Measurements from ENCODE around the gene SLC9A9. TPM values are rescaled to one million over a fixed set of nuclear protein-coding genes. Genes with fewer than 3 reads are reported as not detected.
A peak's percentile ranks its signal among the peaks of the same experiment; 100 is the strongest.

SLC9A9 gene
- total RNA-seq, 1 donor from 2014 or later, result 3.5 TPM

GRCh38 chr3:143888166-143888565 lies 39.9 kb upstream of the SLC9A9 start:
- Mint-ChIP-seq H3K36me3 (ENCODE audit: unreplicated experiment) (no peaks in the 10 kb centered on the region), H3K27me3 (ENCODE audit: unreplicated experiment) (peaks cover 20% of the 10 kb centered on the region), H3K9me3 (ENCODE audit: unreplicated experiment) (no peaks in the 10 kb centered on the region), H3K4me1 (ENCODE audit: unreplicated experiment) (no peaks in the 10 kb centered on the region), H3K4me3 (ENCODE audit: unreplicated experiment) (no peak overlapping the region), H3K27ac (ENCODE audit: unreplicated experiment) (no peak overlapping the region)
- no peak for TF ChIP-seq CTCF (IDR thresholded peaks at IDR 0.05)
- no peak for DNase-seq (ENCODE audit: extremely low spot score, unreplicated experiment)

DNA sequence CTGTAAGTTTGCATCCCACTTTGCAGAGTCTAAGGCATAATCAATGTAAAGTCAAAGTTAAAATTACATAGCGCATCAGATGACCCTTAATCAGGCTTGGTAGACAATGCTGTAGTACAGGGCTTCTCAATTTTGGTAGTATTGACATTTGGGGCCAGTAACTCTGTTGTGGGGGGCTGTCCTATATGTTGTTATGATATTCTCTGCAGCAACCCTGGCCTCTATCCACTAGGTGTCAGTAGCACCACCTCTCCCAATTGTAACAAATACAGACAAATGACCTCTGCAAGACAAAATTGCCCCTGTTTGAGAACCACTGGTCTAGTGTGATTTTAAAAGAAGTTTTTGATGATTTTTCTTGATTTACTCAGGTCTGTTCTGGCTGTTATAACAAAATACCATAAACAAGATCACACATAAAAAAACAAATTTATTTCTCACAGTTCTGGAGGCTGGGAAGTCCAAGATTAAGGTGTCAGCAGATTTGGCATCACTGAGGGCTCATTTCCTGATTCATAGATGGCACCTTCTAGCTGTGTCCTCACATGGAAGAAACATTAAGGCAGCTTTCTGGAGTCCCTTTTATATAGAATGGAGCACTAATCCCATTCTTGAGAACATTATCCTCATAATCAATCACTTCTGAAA lies 37.6 kb upstream of the SLC9A9 start:
- peaks cover 17% of the 10 kb centered on the region for H3K27me3 Mint-ChIP-seq (ENCODE audit: unreplicated experiment)
- H3K27ac Mint-ChIP-seq (ENCODE audit: unreplicated experiment), result no peak overlapping the region
- no peak overlapping the region for H3K4me3 Mint-ChIP-seq (ENCODE audit: unreplicated experiment)
- H3K9me3 Mint-ChIP-seq (ENCODE audit: unreplicated experiment), result no peaks in the 10 kb centered on the region
- peak; percentile 73 for TF ChIP-seq CTCF (IDR thresholded peaks at IDR 0.05)
- DNase-seq (ENCODE audit: extremely low spot score, unreplicated experiment), result no peak
- H3K36me3 Mint-ChIP-seq (ENCODE audit: unreplicated experiment), result no peaks in the 10 kb centered on the region
- H3K4me1 Mint-ChIP-seq (ENCODE audit: unreplicated experiment), result no peaks in the 10 kb centered on the region

DNA sequence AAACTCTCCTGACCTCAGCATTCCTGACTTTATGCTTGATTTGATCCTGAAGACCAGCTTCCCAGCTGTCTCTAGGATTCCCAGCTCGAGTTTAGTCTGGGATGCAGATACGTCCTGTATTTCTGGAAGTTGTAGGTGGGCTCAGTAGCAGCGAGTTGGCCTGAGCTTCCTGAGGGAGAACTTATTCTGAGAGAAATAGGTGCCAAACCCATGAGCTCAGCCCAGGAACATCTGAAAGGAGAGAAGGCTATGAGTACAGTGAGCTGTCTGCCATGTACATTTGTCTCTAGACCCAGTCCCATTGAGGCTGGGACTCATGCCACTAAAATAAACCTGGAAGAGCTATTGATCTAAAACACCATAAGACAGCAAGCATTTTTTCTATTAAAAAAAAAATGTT lies 36.6 kb upstream of the SLC9A9 start:
- Mint-ChIP-seq H3K4me3 (ENCODE audit: unreplicated experiment) (no peak overlapping the region), H3K27ac (ENCODE audit: unreplicated experiment) (no peak overlapping the region), H3K27me3 (ENCODE audit: unreplicated experiment) (peaks cover 17% of the 10 kb centered on the region), H3K9me3 (ENCODE audit: unreplicated experiment) (no peaks in the 10 kb centered on the region), H3K36me3 (ENCODE audit: unreplicated experiment) (no peaks in the 10 kb centered on the region), H3K4me1 (ENCODE audit: unreplicated experiment) (no peaks in the 10 kb centered on the region)
- no peak for TF ChIP-seq CTCF (IDR thresholded peaks at IDR 0.05)
- peak; percentile 27 for DNase-seq (ENCODE audit: extremely low spot score, unreplicated experiment)

- Mint-ChIP-seq H3K4me3 (ENCODE audit: unreplicated experiment) (no peak overlapping the region), H3K9me3 (ENCODE audit: unreplicated experiment) (no peaks in the 10 kb centered on the region), H3K27me3 (ENCODE audit: unreplicated experiment) (peaks cover 14% of the 10 kb centered on the region), H3K27ac (ENCODE audit: unreplicated experiment) (no peak overlapping the region), H3K36me3 (ENCODE audit: unreplicated experiment) (no peaks in the 10 kb centered on the region), H3K4me1 (ENCODE audit: unreplicated experiment) (no peaks in the 10 kb centered on the region)
- DNase-seq (ENCODE audit: extremely low spot score, unreplicated experiment), result no peak
- TF ChIP-seq CTCF (IDR thresholded peaks at IDR 0.05), result no peak
Measured at GRCh38 chr3:143883151-143883550, 34.9 kb upstream of the SLC9A9 start.

DNA sequence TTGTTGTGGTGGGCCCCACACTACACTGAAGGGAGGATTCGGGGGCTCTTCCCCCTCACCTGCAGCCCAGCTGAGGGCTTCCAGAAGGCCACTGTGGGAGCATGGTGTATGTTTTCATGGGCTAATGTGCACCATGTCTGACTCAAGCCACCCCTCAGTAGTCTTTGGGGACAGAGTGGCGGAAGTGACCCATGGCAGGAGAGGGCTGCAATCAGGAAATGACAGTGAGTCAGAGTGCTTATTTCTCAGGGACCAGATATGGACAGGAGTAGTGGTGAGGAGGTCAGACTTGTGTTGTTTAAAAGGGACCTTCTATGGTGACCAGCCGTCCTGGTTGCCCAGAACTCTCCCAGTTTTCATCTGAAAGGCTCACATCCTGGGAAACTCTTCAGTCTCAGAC lies 32.8 kb upstream of the SLC9A9 start:
- DNase-seq (ENCODE audit: extremely low spot score, unreplicated experiment), result no peak
- no peak for TF ChIP-seq CTCF (IDR thresholded peaks at IDR 0.05)
- H3K27me3 Mint-ChIP-seq (ENCODE audit: unreplicated experiment), result peaks cover 12% of the 10 kb centered on the region
- H3K4me3 Mint-ChIP-seq (ENCODE audit: unreplicated experiment), result no peak overlapping the region
- H3K9me3 Mint-ChIP-seq (ENCODE audit: unreplicated experiment), result no peaks in the 10 kb centered on the region
- H3K4me1 Mint-ChIP-seq (ENCODE audit: unreplicated experiment), result no peaks in the 10 kb centered on the region
- no peak overlapping the region for H3K27ac Mint-ChIP-seq (ENCODE audit: unreplicated experiment)
- no peaks in the 10 kb centered on the region for H3K36me3 Mint-ChIP-seq (ENCODE audit: unreplicated experiment)

Measured in osteocyte (in vitro differentiated cells).